HUES64 (cell line): ENCODE measurements around the gene CFAP45.

Source experiments
- H3K27ac ChIP-seq: 2 replicates; pipeline ENCODE4 v1.7.0; 2013; ENCODE audit warnings: low read depth, low read length, inconsistent platforms
- H3K27me3 ChIP-seq: 2 replicates; pipeline ENCODE4 v1.6.1; 2013; ENCODE audit warnings: mild to moderate bottlenecking, low read length; ENCODE audit not compliant: insufficient read depth
- H3K36me3 ChIP-seq: 2 replicates; pipeline ENCODE4 v1.6.1; 2013; ENCODE audit warnings: mild to moderate bottlenecking, low read length; ENCODE audit not compliant: insufficient read depth
- H3K4me1 ChIP-seq: 2 replicates; pipeline ENCODE4 v1.6.1; 2013; ENCODE audit warnings: mild to moderate bottlenecking, low read length, moderate library complexity; ENCODE audit not compliant: insufficient read depth
- H3K4me3 ChIP-seq: 2 replicates; pipeline ENCODE4 v1.5.1; 2013; ENCODE audit warnings: mild to moderate bottlenecking, low read length, moderate library complexity
- H3K9ac ChIP-seq: 2 replicates; pipeline ENCODE4 v1.6.1; 2013; ENCODE audit warnings: mild to moderate bottlenecking, low read depth, low read length
- H3K9me3 ChIP-seq: 2 replicates; pipeline ENCODE4 v1.6.1; 2013; ENCODE audit warnings: low read depth, low read length; ENCODE audit not compliant: insufficient read depth
- WGBS: fragments of 150-250, 120-280 bp; methylation state at CpG from one replicate; pipeline ENCODE4 v1.1.7; 2013; ENCODE audit warnings: missing lambda C conversion rate; 5-methylcytosine and 5-hydroxymethylcytosine counted together

Gene CFAP45

GRCh38 chr1:159881622-159882526 lies 18.1 kb downstream of the CFAP45 start:
- Histone ChIP-seq H3K27me3 (no peaks in the 10 kb centered on the region), H3K9me3 (no peaks in the 10 kb centered on the region), H3K4me3 (no peak overlapping the region), H3K27ac (no peak overlapping the region), H3K9ac (no peak overlapping the region), H3K4me1 (peaks cover 6% of the 10 kb centered on the region; the same call in 1 of the 2 replicates), H3K36me3 (no peaks in the 10 kb centered on the region)
- WGBS, result 87% methylated on average over 6 of the region's 6 CpGs

GRCh38 chr1:159880430-159880829 lies 19.5 kb downstream of the CFAP45 start:
- H3K27ac ChIP-seq, result no peak overlapping the region
- WGBS, result 91% methylated on average over 3 of the region's 3 CpGs
- no peak overlapping the region for H3K4me3 ChIP-seq
- no peaks in the 10 kb centered on the region for H3K27me3 ChIP-seq
- no peak overlapping the region for H3K9ac ChIP-seq
- peaks cover 6% of the 10 kb centered on the region; the same call in 1 of the 2 replicates for H3K4me1 ChIP-seq
- no peaks in the 10 kb centered on the region for H3K36me3 ChIP-seq
- no peaks in the 10 kb centered on the region for H3K9me3 ChIP-seq

- no peak overlapping the region for H3K27ac ChIP-seq
- no peak overlapping the region for H3K9ac ChIP-seq
- 95% methylated on average over 4 of the region's 4 CpGs for WGBS
- no peaks in the 10 kb centered on the region for H3K27me3 ChIP-seq
- no peaks in the 10 kb centered on the region for H3K9me3 ChIP-seq
- H3K4me3 ChIP-seq, result no peak overlapping the region
- H3K4me1 ChIP-seq, result peaks cover 6% of the 10 kb centered on the region; the same call in 1 of the 2 replicates
- no peaks in the 10 kb centered on the region for H3K36me3 ChIP-seq
Observed at GRCh38 chr1:159879977-159880376, 20.0 kb downstream of the CFAP45 start.

- Histone ChIP-seq H3K27me3 (no peaks in the 10 kb centered on the region), H3K4me3 (no peak overlapping the region), H3K36me3 (no peaks in the 10 kb centered on the region), H3K4me1 (peaks cover 6% of the 10 kb centered on the region; the same call in 1 of the 2 replicates), H3K9ac (no peak overlapping the region), H3K9me3 (no peaks in the 10 kb centered on the region), H3K27ac (no peak overlapping the region)
- 93% methylated on average over 3 of the region's 3 CpGs for WGBS
Observed at GRCh38 chr1:159879136-159879535, 20.8 kb downstream of the CFAP45 start.

- Histone ChIP-seq H3K27me3 (no peaks in the 10 kb centered on the region), H3K27ac (no peak overlapping the region), H3K9ac (no peak overlapping the region), H3K4me3 (no peak overlapping the region), H3K36me3 (no peaks in the 10 kb centered on the region), H3K4me1 (peaks cover 6% of the 10 kb centered on the region; the same call in 1 of the 2 replicates), H3K9me3 (no peaks in the 10 kb centered on the region)
- WGBS, result 97% methylated on average over 6 of the region's 6 CpGs
Observed at GRCh38 chr1:159877695-159878444, 22.1 kb downstream of the CFAP45 start.

GRCh38 chr1:159873530-159874143 lies 26.3 kb downstream of the CFAP45 start:
- Histone ChIP-seq H3K4me1 (no peaks in the 10 kb centered on the region; the same call in 1 of the 2 replicates), H3K9me3 (no peaks in the 10 kb centered on the region), H3K9ac (no peak overlapping the region), H3K36me3 (no peaks in the 10 kb centered on the region), H3K27ac (no peak overlapping the region), H3K4me3 (no peak overlapping the region), H3K27me3 (no peaks in the 10 kb centered on the region)
- 93% methylated on average over 4 of the region's 4 CpGs for WGBS

GRCh38 chr1:159872891-159873290 lies 27.1 kb downstream of the CFAP45 start:
- no peaks in the 10 kb centered on the region for H3K36me3 ChIP-seq
- no peaks in the 10 kb centered on the region; the same call in 1 of the 2 replicates for H3K4me1 ChIP-seq
- H3K9ac ChIP-seq, result no peak overlapping the region
- H3K4me3 ChIP-seq, result no peak overlapping the region
- no peaks in the 10 kb centered on the region for H3K9me3 ChIP-seq
- WGBS, result 90% methylated on average over 14 of the region's 15 CpGs
- H3K27ac ChIP-seq, result no peak overlapping the region
- no peaks in the 10 kb centered on the region for H3K27me3 ChIP-seq

GRCh38 chr1:159870704-159871103 lies 29.3 kb downstream of the CFAP45 start:
- 91% methylated on average over 5 of the region's 5 CpGs for WGBS
- no peaks in the 10 kb centered on the region for H3K36me3 ChIP-seq
- no peak overlapping the region for H3K9ac ChIP-seq
- no peak overlapping the region for H3K4me3 ChIP-seq
- H3K27me3 ChIP-seq, result no peaks in the 10 kb centered on the region
- H3K4me1 ChIP-seq, result no peaks in the 10 kb centered on the region; the same call in 1 of the 2 replicates
- H3K9me3 ChIP-seq, result no peaks in the 10 kb centered on the region
- H3K27ac ChIP-seq, result no peak overlapping the region

- WGBS, result no CpG with 5 or more reads among the region's 1 CpG
- Histone ChIP-seq H3K4me1 (no peaks in the 10 kb centered on the region; the same call in 1 of the 2 replicates), H3K4me3 (no peak overlapping the region), H3K9me3 (no peaks in the 10 kb centered on the region), H3K27ac (no peak overlapping the region), H3K36me3 (no peaks in the 10 kb centered on the region), H3K9ac (no peak overlapping the region), H3K27me3 (no peaks in the 10 kb centered on the region)
Observed at GRCh38 chr1:159869607-159870006, 30.4 kb downstream of the CFAP45 start.

GRCh38 chr1:159869173-159869572 lies 30.8 kb downstream of the CFAP45 start:
- Histone ChIP-seq H3K9ac (no peak overlapping the region), H3K27me3 (no peaks in the 10 kb centered on the region), H3K36me3 (no peaks in the 10 kb centered on the region), H3K4me1 (no peaks in the 10 kb centered on the region; the same call in 1 of the 2 replicates), H3K9me3 (no peaks in the 10 kb centered on the region), H3K27ac (no peak overlapping the region), H3K4me3 (no peak overlapping the region)
- 62% methylated on average over 4 of the region's 4 CpGs for WGBS

- H3K9me3 ChIP-seq, result no peaks in the 10 kb centered on the region
- no peak overlapping the region for H3K27ac ChIP-seq
- H3K9ac ChIP-seq, result no peak overlapping the region
- no peak overlapping the region for H3K4me3 ChIP-seq
- WGBS, result 76% methylated on average over 3 of the region's 3 CpGs
- no peaks in the 10 kb centered on the region for H3K36me3 ChIP-seq
- no peaks in the 10 kb centered on the region for H3K27me3 ChIP-seq
- no peaks in the 10 kb centered on the region; the same call in 1 of the 2 replicates for H3K4me1 ChIP-seq
Observed at GRCh38 chr1:159868766-159869165, 31.2 kb downstream of the CFAP45 start.
